AG08395 (cell line): ENCODE results near the gene BTBD9.

ENCODE experiments used
- DNase-seq: peaks from one replicate; pipeline ENCODE4 v3.0.0; 2012; ENCODE audit warnings: mixed read lengths, low spot score

The BTBD9 gene

GRCh38 chr6:38345586-38345985 is 294.1 kb downstream of the BTBD9 start:
- DNase-seq: no peak

- DNase-seq: no peak
Observed at GRCh38 chr6:38341496-38341895, 298.2 kb downstream of the BTBD9 start.

- no peak for DNase-seq
Observed at GRCh38 chr6:38339914-38340313, 299.8 kb downstream of the BTBD9 start.

GRCh38 chr6:38337819-38338465 is 301.8 kb downstream of the BTBD9 start:
- DNase-seq: peak; percentile 66

- no peak for DNase-seq
Observed at GRCh38 chr6:38336922-38337321, 302.8 kb downstream of the BTBD9 start.

- no peak for DNase-seq
Observed at GRCh38 chr6:38326837-38327236, 312.9 kb downstream of the BTBD9 start.

GRCh38 chr6:38323216-38323615 is 316.5 kb downstream of the BTBD9 start:
- DNase-seq: no peak

- no peak for DNase-seq
Observed at GRCh38 chr6:38322138-38322537, 317.6 kb downstream of the BTBD9 start.

GRCh38 chr6:38320843-38321242 is 318.9 kb downstream of the BTBD9 start:
- DNase-seq: no peak

GRCh38 chr6:38320358-38320757 is 319.4 kb downstream of the BTBD9 start:
- DNase-seq: no peak

GRCh38 chr6:38319256-38320212 is 320.2 kb downstream of the BTBD9 start:
- DNase-seq: no peak

- DNase-seq: no peak
Observed at GRCh38 chr6:38316099-38316868, 323.4 kb downstream of the BTBD9 start.

- no peak for DNase-seq
Observed at GRCh38 chr6:38311201-38311600, 328.5 kb downstream of the BTBD9 start.

GRCh38 chr6:38310061-38310460 is 329.7 kb downstream of the BTBD9 start:
- DNase-seq: no peak

- DNase-seq: no peak
Observed at GRCh38 chr6:38307740-38308139, 332.0 kb downstream of the BTBD9 start.

GRCh38 chr6:38306931-38307330 is 332.8 kb downstream of the BTBD9 start:
- DNase-seq: no peak

- DNase-seq: no peak
Observed at GRCh38 chr6:38305995-38306681, 333.6 kb downstream of the BTBD9 start.

GRCh38 chr6:38302838-38303237 is 336.9 kb downstream of the BTBD9 start:
- no peak for DNase-seq

GRCh38 chr6:38302081-38302480 is 337.6 kb downstream of the BTBD9 start:
- no peak for DNase-seq

GRCh38 chr6:38290133-38290799 is 349.5 kb downstream of the BTBD9 start:
- no peak for DNase-seq

- no peak for DNase-seq
Observed at GRCh38 chr6:38287487-38287886, 352.2 kb downstream of the BTBD9 start.
